ENCODE data around the gene REN.

DNA sequence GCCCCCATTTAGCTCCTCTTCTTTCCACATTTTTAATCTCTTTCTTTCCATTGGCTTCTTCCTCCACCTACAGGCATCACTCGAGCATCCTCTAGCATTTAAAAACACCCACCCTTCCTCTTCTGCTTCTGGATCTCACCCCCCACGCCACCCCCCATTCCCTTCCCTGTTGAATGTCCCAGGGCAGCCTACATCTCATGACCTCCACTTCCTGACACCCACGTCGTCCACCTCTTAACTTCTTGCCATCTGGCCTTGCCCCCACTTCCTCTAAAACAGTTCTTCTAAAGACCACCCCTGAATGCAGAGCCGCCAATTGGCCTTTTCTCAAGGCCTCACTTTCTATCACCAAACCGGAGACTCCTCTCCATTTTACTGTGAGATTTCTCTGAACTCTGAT, 8.2 kb downstream of the REN start:
- TF ChIP-seq EZH2 (IDR thresholded peaks at IDR 0.05; ENCODE audit: insufficient read depth, low read length), result no peak
- TF ChIP-seq, protein P1, sequence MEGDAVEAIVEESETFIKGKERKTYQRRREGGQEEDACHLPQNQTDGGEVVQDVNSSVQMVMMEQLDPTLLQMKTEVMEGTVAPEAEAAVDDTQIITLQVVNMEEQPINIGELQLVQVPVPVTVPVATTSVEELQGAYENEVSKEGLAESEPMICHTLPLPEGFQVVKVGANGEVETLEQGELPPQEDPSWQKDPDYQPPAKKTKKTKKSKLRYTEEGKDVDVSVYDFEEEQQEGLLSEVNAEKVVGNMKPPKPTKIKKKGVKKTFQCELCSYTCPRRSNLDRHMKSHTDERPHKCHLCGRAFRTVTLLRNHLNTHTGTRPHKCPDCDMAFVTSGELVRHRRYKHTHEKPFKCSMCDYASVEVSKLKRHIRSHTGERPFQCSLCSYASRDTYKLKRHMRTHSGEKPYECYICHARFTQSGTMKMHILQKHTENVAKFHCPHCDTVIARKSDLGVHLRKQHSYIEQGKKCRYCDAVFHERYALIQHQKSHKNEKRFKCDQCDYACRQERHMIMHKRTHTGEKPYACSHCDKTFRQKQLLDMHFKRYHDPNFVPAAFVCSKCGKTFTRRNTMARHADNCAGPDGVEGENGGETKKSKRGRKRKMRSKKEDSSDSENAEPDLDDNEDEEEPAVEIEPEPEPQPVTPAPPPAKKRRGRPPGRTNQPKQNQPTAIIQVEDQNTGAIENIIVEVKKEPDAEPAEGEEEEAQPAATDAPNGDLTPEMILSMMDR (IDR thresholded peaks at IDR 0.05; ENCODE audit: insufficient read depth, low read depth, low read length), result no peak
